Calu3 (cell line): ENCODE data around the gene CPED1. TPM values are rescaled to one million over a fixed set of nuclear protein-coding genes. Genes with fewer than 3 reads are reported as not detected.
A peak's percentile ranks its signal among the peaks of the same experiment; 100 is the strongest.

Experiments
- BruUV-seq: library from RNA; stranded (reverse); fragments of 400-500 nt; replicated peaks from 2 replicates; lab custom pipeline; 2021; lab: Mats Ljungman, UMichigan
- CTCF ChIA-PET: fragments of 300-600 bp; sonication (Branson Sonifier 250); formaldehyde crosslinking; loops from one replicate; lab custom pipeline; 2022; ENCODE audit warnings: antibody characterized with exemption; lab: Charles Lee
- DNase-seq: peaks from one replicate; pipeline ENCODE4 v3.0.0; 2022
- H3K27ac Mint-ChIP-seq: one replicate; pipeline ENCODE4 v1.8.0; 2022; ENCODE audit warnings: mixed read lengths; ENCODE audit not compliant: unreplicated experiment
- H3K27me3 Mint-ChIP-seq: one replicate; pipeline ENCODE4 v1.8.0; 2022; ENCODE audit warnings: mixed read lengths; ENCODE audit not compliant: unreplicated experiment
- H3K36me3 Mint-ChIP-seq: one replicate; pipeline ENCODE4 v1.8.0; 2022; ENCODE audit warnings: mild to moderate bottlenecking, moderate library complexity, mixed read lengths; ENCODE audit not compliant: insufficient read depth, unreplicated experiment
- H3K4me1 Mint-ChIP-seq: one replicate; pipeline ENCODE4 v1.8.0; 2022; ENCODE audit warnings: mild to moderate bottlenecking, low read depth, mixed read lengths; ENCODE audit not compliant: unreplicated experiment
- H3K4me3 Mint-ChIP-seq: one replicate; pipeline ENCODE4 v1.8.0; 2022; ENCODE audit warnings: mild to moderate bottlenecking, low read depth, moderate library complexity, mixed read lengths; ENCODE audit not compliant: unreplicated experiment
- H3K9me3 Mint-ChIP-seq: one replicate; pipeline ENCODE4 v1.8.0; 2022; ENCODE audit warnings: low read depth, mixed read lengths; ENCODE audit not compliant: unreplicated experiment
- CTCF ChIP-seq: fragments of 200-600 bp; IDR thresholded peaks from one replicate; pipeline ENCODE4 v1.8.0; 2022; ENCODE audit warnings: antibody characterized with exemption; ENCODE audit not compliant: unreplicated experiment
- intact Hi-C: fragments of 100-400 bp; cut with micrococcal nuclease; formaldehyde crosslinking; loops from one replicate; pipeline ENCODE4 v1.10.0; 2022; ENCODE audit not compliant: unreplicated experiment
- total RNA-seq: library from RNA; stranded (reverse); gene quantifications from 2 replicates; pipeline ENCODE4 v1.2.3, GENCODE V29; 2022

The CPED1 gene
- total RNA-seq, 1 experiment from 2014 or later: 0.24 TPM

- Mint-ChIP-seq H3K4me1 (no peaks in the 10 kb centered on the region), H3K36me3 (no peaks in the 10 kb centered on the region), H3K27me3 (no peaks in the 10 kb centered on the region), H3K9me3 (no peaks in the 10 kb centered on the region), H3K4me3 (no peak overlapping the region), H3K27ac (no peak overlapping the region)
- TF ChIP-seq CTCF: no peak
- CTCF ChIA-PET: no interaction called here
- DNase-seq: no peak
- BruUV-seq: no TSS peak
- intact Hi-C loops: no loop called here
These were observed 45.6 kb upstream of the CPED1 start for GRCh38 chr7:120942861-120943260.

GRCh38 chr7:120944826-120945562, 43.5 kb upstream of the CPED1 start:
- CTCF ChIA-PET: no interaction called here
- peaks cover 10% of the 10 kb centered on the region for H3K36me3 Mint-ChIP-seq

GRCh38 chr7:120947980-120948379, 40.5 kb upstream of the CPED1 start:
- Mint-ChIP-seq H3K36me3 (peaks cover 35% of the 10 kb centered on the region), H3K9me3 (no peaks in the 10 kb centered on the region), H3K27me3 (no peaks in the 10 kb centered on the region), H3K27ac (no peak overlapping the region), H3K4me1 (peaks cover 9% of the 10 kb centered on the region), H3K4me3 (no peak overlapping the region)
- CTCF ChIA-PET: no interaction called here
- TF ChIP-seq CTCF: no peak
- intact Hi-C loops: no loop called here
- BruUV-seq: no TSS peak
- no peak for DNase-seq

More at GRCh38 chr7:120944826-120945562, 43.5 kb upstream of the CPED1 start:
- no peak for DNase-seq
- no peak for TF ChIP-seq CTCF
- no TSS peak for BruUV-seq
- intact Hi-C loops: no loop called here
- no peaks in the 10 kb centered on the region for H3K27me3 Mint-ChIP-seq
- no peak overlapping the region for H3K27ac Mint-ChIP-seq
- no peaks in the 10 kb centered on the region for H3K9me3 Mint-ChIP-seq
- H3K4me1 Mint-ChIP-seq: peaks cover 9% of the 10 kb centered on the region
- no peak overlapping the region for H3K4me3 Mint-ChIP-seq

GRCh38 chr7:120949393-120949911, 39.1 kb upstream of the CPED1 start:
- peak overlapping the region; percentile 74 for H3K27ac Mint-ChIP-seq
- H3K4me1 Mint-ChIP-seq: peaks cover 9% of the 10 kb centered on the region
- no peaks in the 10 kb centered on the region for H3K27me3 Mint-ChIP-seq
- DNase-seq: no peak
- CTCF ChIA-PET: no interaction called here
- H3K36me3 Mint-ChIP-seq: peaks cover 35% of the 10 kb centered on the region
- TF ChIP-seq CTCF: no peak
- no peaks in the 10 kb centered on the region for H3K9me3 Mint-ChIP-seq
- intact Hi-C loops: no loop called here
- H3K4me3 Mint-ChIP-seq: peak overlapping the region; percentile 66
- BruUV-seq: no TSS peak
